ENCODE results near the gene GPRIN1. TPM values are rescaled to one million over a fixed set of nuclear protein-coding genes. Genes with fewer than 3 reads are reported as not detected.
A peak's percentile ranks its signal among the peaks of the same experiment; 100 is the strongest.

The GPRIN1 gene
- under 1 TPM; 0.81 to 0.97 TPM for total RNA-seq
- long read RNA-seq = 0 reads

DNA sequence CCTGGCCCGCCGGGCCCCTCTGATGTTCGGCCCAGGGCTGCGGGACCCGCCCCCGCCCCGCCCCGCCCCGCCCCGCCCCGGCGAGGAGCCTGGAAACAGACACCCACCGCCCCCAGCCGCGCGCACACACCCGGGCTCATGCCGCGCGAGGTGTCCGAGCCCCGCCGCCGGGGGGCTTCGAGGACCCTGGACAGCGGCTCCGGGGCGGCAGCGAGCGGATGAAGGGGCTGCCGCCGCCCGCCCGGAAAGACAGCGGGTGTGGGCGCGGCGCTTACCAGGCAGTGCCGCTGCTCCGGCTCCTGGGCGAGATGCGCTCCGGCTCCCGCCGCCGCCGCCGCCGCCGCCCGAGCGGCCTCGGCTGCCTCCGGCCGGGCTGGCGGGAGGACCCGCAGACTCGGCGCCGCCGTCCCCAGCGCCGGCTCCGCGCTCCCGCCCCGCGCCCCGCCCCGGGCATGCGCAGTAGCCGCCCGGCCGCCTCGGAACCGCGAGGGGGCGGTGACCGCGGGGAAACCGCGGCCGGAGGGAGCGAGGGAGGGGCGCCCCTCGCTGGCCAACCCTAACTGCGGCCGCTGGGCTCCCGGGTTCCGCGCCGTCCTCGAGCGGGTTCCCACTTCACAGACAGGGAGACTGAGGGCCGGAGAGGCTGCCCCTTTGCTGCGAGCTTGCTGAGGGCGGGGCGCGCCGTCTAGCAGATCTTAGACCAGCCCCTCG, at the start of gene GPRIN1:
Gene GPRIN1 (minus strand): TSS at position 433 of the 711 bp plus-strand sequence. CDS start 10,322 bp downstream, outside the sequence.
- ATAC-seq (peak; percentile 86 to 92), DNase-seq (peak; percentile 58)
- intact Hi-C loops (cut with DNase I) = no loop called here

DNA sequence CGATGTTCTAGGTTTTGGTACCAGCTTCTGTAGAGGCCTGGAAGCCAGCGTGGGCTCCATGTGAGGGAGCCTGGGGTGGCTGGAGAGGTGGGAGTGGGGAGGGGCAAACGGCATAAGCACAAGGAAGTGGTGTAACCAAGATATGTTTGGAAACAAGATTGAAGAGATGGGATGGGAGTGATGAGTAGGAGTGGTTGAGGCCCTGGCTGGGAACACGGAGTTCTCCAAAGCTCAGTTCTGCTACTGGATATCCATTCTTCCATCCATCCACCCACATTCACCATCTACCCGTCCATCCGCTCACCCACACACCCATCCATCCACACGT, 49.5 kb upstream of the GPRIN1 start:
- no peak for DNase-seq
- intact Hi-C loops (cut with DNase I) = loop anchor here in 1 of 2 donors (10.0 kb wide), 1 partner anchor 155 kb away; the partner anchor contains the start of gene UNC5A
- no peak for ATAC-seq

DNA sequence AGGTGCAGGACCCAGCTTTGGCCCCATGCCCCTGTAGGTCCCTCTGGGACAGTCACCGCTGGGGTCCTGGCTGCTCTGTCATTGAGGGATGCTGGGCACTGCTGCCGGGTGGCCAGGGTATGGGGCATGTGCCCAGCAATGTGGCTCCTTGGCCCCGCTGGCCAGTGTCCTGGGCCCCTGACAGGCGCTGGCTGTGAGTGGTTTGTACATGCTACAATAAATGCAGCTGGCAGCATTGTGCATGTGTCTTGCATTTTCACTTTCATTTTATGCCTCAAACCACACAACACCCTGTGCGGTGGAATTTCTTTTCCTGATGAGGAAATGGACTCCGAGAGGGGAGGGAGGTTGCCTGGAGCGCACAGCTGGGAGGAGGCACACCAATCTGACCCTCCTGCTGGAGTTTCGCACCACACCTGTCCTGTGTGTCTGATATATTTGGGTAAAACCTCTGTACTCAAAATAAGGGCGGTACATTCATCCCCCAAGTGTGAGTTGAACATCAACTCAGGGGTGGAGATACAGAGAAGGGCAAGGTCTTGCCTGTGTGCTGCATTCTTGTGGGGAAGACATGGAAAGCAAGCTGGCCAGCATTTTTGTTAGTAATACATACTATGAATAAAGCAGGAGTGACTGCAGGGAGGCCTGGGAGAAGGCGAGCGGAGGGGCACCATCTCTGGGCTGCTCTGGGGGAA, 49.0 kb upstream of the GPRIN1 start:
- ATAC-seq = peak in 1 of 2 donors; percentile 5
- intact Hi-C loops (cut with DNase I) = loop anchor here in 1 of 2 donors (10.0 kb wide), 1 partner anchor 156 kb away; the partner anchor contains the start of gene UNC5A
- DNase-seq = no peak

DNA sequence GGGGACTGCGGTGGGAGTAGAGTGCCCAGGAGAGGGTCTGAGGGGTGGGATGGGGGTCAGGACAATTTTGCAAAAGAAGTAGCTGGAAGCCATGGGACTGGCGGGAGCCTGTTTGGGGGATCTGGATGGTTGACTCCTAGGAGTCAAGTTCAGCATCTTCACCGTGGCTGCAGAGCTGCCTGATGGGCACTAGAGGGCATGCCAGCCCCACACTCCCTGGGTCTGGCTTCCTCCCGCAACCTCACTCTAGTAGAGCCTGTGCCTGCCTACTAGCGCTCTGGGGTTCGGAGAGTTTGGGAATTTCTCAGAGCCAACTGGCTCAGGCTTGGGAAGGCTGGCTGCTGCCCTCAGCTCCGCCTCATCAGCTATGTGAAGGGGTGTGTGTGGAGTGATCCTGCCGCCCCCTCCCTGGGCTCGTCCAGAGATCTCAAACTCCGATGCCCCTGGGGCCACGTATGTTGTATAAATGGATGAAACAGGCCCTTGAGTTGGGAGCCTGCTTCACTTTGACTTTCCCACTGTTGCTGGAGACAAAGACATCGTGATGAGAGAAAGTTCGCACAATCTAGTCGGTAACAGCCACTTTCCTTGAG, 48.1 kb upstream of the GPRIN1 start:
- peak; percentile 79 to 90 for ATAC-seq
- DNase-seq = peak; percentile 76
- intact Hi-C loops (cut with DNase I) = loop anchor here in 1 of 2 donors (10.0 kb wide), 1 partner anchor 157 kb away; the partner anchor contains the start of gene UNC5A

DNA sequence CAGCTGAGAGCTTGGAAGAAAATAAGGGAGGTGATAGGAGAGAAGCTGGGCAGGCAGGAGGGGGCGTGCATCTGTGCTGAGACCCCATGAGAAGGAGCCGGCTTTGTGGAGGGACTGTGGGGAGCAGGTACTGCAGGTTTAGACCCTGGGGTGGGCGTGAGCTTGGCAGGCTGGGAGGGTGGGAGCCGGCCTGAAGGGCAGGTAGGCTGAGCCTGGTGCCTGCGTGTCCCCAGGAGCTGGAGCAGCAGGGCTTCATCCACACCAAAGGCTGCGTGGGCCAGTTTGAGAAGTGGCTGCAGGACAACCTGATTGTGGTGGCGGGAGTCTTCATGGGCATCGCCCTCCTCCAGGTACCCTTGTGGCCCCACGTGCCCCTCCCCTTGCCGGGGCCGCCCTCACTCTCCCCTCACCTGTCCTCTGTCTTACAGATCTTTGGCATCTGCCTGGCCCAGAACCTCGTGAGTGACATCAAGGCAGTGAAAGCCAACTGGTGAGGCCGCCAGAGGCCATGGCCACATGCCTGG, 46.6 kb upstream of the GPRIN1 start:
- DNase-seq = no peak
- ATAC-seq = no peak
- intact Hi-C loops (cut with DNase I) = loop anchor here in 1 of 2 donors (10.0 kb wide), 1 partner anchor 158 kb away; the partner anchor contains the start of gene UNC5A

DNA sequence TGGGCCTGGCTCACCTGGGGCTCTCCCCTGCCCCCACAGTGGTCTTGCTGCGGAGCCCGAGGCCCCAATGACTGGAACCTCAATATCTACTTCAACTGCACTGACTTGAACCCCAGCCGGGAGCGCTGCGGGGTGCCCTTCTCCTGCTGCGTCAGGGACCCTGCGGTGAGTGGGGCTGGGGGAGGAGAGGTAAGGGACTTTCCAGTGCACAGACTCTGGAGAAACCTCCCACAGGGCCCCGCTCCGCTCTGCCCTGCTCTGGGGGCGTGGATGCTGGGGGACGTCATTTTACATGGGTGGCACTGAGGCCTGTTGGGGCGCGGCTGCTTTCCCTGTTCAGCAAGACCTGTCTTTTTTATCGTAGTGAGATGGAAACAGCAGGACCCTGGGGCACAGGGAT, 44.9 kb upstream of the GPRIN1 start:
- intact Hi-C loops (cut with DNase I) = loop anchor here in 1 of 2 donors (10.0 kb wide), 1 partner anchor 160 kb away; the partner anchor contains the start of gene UNC5A

DNA sequence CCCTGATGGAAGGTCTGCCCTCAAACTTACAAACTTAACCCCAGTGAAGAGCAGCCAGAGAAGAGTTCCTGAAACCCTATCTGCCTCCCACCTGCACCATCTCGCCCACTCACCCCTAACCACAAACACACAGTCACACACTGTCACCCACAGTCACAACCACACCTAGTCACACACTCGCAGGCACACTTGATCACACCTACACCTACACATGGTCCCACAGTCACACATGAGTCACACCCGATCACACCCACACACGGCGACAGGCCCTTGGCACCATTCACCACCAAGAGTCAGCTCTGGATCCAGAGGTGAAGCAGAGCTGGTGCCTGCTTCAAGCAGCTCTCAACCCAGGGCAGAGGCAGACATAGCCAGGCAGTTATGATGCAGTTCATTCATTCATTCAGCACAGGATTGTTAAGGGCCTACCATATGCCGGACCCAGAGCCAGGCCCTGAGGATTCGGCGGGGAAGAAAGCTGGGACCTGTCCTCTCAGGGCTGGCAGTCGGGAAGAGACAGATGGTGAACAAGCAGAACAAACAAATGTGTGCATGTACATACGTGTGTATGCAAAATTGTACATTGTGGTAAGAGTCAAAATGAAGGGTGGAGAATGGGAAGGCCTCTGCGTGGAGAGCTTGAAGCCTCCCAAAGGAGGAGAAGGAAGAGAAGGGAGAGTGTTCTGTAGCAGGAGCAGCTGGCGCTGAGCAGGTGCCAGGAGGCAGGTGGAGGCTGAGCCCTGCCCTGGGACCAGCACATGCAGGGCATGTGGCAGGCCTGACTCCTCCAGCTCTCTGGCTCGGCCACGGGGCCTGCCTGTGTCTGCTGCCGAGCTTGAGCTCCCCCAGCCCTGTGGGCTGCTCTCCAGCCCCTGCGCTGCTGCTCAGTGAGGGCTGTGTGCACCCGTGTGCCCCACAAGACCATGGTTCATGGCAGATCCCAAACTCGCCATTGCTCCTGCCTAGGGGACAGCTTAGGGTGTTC, 43.7 kb upstream of the GPRIN1 start:
- no peak for ATAC-seq
- intact Hi-C loops (cut with DNase I) = loop anchor here in 1 of 2 donors (10.0 kb wide), 1 partner anchor 161 kb away; the partner anchor contains the start of gene UNC5A

More for the DNA sequence above, 44.9 kb upstream of the GPRIN1 start:
- DNase-seq = no peak
- no peak for ATAC-seq

DNA sequence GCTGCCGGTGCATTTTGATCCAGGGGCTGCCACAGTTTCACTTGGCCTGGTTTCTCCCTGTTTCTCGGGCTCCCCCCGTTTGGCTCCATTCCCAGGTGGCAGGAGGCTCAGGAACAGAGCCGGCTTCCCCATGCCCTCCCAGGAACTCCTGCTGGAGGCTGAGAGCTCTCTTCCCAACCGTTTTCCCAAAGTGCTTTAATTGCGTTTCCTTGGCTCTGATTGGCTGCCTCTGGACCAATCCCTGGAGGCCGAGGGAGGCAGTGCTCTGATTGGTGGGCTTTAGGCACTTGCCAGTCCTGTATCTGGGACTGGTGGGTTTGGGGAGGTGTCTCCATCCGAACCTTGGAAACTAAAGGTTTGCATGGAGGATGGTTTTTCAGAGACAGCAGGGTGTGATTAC, 42.2 kb upstream of the GPRIN1 start:
- intact Hi-C loops (cut with DNase I) = loop anchor here in 1 of 2 donors (10.0 kb wide), 1 partner anchor 163 kb away; the partner anchor contains the start of gene UNC5A
- ATAC-seq (no peak), DNase-seq (no peak)

More for the DNA sequence above, 43.7 kb upstream of the GPRIN1 start:
- DNase-seq = no peak

DNA sequence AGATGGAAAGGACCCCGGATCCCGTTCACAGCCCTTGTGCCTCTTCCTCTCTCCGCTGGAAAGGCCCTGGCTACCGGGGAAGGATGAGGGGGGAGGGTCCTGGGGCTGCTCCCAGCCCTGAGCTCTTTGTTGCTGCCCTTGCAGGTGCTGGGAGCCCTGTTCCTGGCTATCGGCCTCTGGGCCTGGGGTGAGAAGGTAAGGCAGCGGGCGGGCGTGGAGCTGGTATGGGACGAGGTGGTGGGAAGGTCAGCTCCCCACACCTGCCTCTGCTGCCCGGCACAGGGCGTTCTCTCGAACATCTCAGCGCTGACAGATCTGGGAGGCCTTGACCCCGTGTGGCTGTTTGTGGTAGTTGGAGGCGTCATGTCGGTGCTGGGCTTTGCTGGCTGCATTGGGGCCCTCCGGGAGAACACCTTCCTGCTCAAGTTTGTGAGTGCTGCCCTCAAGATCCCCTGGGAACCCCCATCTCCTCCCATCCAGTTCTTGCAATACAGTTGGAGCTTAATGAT, 41.6 kb upstream of the GPRIN1 start:
- intact Hi-C loops (cut with DNase I) = loop anchor here in 1 of 2 donors (10.0 kb wide), 1 partner anchor 163 kb away; the partner anchor contains the start of gene UNC5A
- no peak for DNase-seq
- ATAC-seq = no peak

DNA sequence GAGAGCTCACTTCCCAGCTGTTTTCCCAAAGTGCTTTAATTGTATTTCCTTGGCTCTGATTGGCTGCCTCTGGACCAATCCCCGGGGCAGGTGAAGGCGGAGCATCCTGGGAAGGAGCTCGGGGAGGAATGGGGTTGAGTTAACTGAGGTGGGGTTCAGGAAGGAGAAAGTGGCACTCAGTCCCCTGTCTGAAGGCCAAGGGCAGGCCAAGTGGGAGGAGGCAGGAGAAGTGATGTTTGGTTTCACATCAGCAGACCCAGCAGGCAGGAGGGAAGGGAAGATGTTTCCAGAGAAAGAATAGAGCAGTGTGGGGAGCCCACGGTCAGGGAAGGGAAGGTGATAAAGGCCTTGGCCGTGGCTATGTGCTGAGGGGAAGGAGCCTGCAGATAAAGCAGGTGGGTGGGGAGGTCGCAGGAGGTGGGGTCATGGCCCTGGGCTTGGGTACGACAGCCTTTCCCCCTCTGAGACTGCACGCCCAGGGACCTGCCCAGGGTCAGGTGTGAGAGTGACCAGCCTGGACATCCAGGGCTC, 40.5 kb upstream of the GPRIN1 start:
- ATAC-seq (no peak), DNase-seq (no peak)
- intact Hi-C loops (cut with DNase I) = loop anchor here in 1 of 2 donors (10.0 kb wide), 1 partner anchor 164 kb away; the partner anchor contains the start of gene UNC5A

DNA sequence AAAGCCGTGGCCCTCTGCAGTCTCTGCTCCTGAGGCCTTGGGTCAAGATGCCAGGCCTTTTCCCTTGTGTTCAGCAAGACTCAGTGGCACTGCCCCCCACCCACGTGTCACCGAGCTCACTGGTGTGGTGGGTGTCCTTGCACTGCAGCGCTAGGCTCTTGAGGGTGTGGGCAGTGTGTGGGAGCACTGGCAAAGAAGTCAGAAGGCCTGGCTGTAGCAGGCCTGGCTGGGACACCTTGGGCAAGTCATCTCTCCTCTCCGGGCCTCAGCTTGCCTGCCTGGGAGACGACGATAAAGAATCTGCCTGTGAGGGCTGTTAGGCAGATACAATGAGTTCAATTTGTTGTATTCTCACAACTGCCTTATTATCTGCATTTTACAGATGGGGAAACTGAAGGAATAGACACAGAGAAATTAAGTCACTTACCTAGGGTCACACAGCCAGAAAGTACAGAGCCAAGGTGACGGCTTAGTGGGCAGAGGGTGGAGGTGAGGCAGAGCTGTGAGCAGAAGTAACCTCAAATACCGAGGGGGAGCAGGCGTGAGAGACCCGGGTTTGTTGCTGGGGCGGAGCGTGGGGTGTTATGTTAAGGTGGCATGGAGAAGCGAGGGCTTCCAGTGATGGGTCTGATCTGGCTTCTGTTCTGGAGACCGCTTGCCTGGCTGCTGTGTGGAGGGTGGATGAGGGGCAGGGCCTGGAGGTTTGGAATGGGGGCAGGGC, 38.7 kb upstream of the GPRIN1 start:
- DNase-seq (no peak), ATAC-seq (no peak)
- intact Hi-C loops (cut with DNase I) = loop anchor here (5.0 to 10.0 kb wide), 3 partner anchors 71 to 204 kb away; partner anchors contain the start of gene FAF2 (in 1 of the 2)

DNA sequence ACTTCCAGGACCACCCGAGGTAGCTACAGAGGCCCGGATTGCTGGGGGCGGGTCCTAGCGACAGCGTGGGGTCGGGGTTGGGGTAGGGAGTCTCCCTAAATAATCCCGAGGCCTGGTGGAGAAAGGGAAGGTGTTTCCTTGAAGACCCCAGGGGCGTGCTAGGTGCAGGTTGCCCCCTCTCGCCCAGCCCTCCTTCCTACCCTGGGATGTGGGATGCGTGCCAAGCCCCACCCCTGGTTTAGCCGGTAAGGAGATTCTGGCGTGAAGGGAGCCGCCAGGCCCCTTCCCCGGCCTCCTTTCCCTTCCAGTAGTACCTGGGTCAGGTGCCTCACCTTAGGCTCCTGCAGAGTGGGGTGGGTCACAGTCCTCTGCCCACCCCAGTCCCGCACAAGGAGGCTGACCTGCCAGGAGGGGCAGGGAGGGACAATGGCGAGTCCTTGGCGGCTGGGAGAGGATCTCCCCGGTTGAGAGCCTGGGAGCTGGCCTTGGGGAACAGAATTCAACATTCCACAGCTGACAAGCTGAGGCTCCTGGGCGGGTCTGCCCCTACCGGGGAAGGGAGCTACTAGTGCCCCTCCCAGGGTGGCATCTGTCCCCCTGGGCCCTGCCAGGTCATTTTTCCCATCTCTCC, 38.0 kb upstream of the GPRIN1 start:
- intact Hi-C loops (cut with DNase I) = loop anchor here (5.0 to 10.0 kb wide), 3 partner anchors 71 to 203 kb away; partner anchors contain the start of gene FAF2 (in 1 of the 2)
- ATAC-seq = peak in 1 of 2 donors; percentile 4
- peak; percentile 67 for DNase-seq

DNA sequence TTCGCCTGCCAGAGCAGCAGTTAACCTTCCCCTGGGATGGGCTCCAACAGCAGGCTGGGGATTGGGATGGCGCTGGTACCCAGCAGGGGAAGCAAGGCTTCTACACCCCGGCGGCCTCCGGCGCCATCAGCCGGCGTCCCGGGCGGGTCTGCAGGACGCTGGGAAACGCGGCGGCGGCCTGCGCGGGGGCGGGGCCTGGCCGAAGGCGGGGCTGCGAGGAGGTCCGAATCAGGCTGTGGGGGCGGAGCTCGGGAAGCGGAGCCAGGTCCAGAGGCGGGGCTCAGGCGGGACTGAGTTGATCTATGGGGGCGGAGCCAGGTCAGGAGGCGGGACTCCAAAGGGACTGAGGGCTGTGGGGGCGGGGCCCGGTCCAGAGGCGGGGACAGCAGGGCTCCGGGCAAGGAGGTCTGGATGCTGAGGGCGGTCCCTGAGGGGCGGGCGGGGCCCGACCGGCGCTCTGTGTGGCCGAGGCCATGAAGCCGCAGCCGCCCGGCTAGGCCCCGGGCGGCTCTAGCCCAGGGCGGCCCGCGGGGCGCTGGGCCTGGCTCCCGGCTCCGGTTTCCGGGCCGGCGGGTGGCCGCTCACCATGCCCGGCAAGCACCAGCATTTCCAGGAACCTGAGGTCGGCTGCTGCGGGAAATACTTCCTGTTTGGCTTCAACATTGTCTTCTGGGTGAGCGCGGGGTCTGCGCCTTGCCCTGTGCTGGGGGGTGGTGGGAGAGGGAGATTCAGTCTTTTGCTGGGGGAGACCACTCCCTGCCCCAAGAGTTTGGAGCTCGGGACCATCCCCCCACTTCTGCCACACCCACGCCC, 37.3 kb upstream of the GPRIN1 start, which contains the start of gene TSPAN17:
Gene TSPAN17 (plus strand): TSS at position 455 of the 813 bp plus-strand sequence. CDS start 132 bp downstream, at position 587.
- intact Hi-C loops (cut with DNase I) = loop anchor here (5.0 to 10.0 kb wide), 3 partner anchors 70 to 202 kb away; partner anchors contain the start of gene FAF2 (in 1 of the 2)
- DNase-seq (peak; percentile 100), ATAC-seq (peak; percentile 98)

DNA sequence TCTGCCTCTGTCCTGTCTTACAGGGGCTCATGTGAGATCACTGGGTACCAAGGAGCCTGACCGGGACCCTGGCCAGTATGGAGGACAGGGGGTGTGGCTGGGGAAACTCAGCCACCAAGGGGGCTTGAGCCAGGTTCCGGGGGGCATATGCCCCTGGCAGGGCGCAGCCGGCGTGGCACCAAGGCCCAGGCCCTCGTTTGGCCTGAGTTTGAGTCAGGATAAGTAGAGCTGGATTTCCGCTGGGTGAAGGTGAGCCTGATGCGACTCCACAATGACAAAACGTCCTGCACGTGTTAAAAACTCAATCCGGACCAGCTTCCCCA, 36.7 kb upstream of the GPRIN1 start:
- intact Hi-C loops (cut with DNase I) = loop anchor here (5.0 to 10.0 kb wide), 3 partner anchors 69 to 202 kb away; partner anchors contain the start of gene FAF2 (in 1 of the 2)
- ATAC-seq = peak in 1 of 2 donors; percentile 1

More for the DNA sequence above, 36.7 kb upstream of the GPRIN1 start:
- DNase-seq = no peak
